ENCODE measurements around the gene NCAM1. TPM values are rescaled to one million over a fixed set of nuclear protein-coding genes. Genes with fewer than 3 reads are reported as not detected.
"Not testable (repeated sequence)": the region's sequence is repeated elsewhere in the genome, so short reads cannot be mapped to it uniquely, and the experiment has no call there.

Gene NCAM1
- total RNA-seq, 1 donor from 2014 or later: 1.8 TPM

DNA sequence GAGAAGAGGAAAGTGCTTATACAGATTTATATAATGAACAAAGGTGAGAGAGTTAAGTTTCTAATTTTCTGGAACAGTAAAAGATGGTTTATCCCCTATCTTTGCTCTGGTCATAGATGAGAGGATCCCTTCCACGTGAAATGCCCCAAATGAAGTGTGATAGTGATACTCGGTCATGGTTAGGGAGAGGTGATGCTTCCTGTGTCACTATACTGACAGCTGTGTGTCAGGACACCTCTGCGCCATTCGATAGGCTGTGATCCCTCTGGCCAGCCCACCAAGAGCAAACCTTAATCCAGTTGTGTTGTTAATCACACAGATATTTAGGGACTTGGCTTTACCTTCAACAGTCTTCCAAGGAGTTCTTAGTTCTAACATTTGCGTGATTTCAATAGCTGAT, 57.7 kb downstream of the NCAM1 start:
- no peak for DNase-seq (ENCODE audit: extremely low read depth, low read depth, low spot score)

GRCh38 chr11:113019711-113020110, 58.5 kb downstream of the NCAM1 start:
- no peak for DNase-seq (ENCODE audit: extremely low read depth, low read depth, low spot score)

DNA sequence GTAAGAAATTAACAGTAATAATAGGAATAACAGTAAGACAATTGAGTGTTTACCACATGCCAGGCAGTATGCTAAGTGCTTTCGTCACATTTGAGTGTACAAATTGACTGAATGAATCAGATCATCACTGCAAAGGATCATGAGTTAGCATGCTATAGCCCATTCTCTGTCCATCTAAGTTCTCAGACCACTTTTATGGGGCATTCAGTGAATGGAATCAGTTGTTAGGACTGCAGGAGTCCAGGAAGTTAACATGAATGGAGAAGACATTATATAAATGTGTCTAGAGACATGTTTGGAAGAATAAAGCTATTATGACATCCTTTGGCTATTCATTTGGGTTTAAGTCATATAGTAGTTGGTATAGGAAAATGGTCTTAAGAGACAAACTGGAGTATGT, 59.9 kb downstream of the NCAM1 start:
- no peak for DNase-seq (ENCODE audit: extremely low read depth, low read depth, low spot score)

GRCh38 chr11:113022262-113022661, 61.0 kb downstream of the NCAM1 start:
- no peak for DNase-seq (ENCODE audit: extremely low read depth, low read depth, low spot score)

DNA sequence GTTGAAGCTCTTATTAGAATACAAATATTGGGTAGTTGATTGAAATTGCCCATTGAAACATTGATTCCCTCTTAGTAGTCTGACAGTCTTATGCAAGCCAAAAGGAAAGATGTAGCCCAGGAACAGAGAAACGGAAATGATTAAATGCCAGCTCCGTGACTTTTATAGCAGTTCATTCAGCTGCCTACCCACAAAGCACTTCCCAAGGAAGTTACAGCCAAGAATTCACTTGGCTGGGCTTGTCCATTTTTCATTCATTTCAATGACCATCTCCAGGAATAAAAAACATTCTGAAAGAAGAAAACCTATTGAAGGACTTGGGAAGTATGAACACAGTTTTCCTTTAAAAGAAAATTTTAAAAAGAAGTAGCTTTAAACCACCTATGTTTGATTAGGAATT, 62.0 kb downstream of the NCAM1 start:
- DNase-seq (ENCODE audit: extremely low read depth, low read depth, low spot score): no peak

DNA sequence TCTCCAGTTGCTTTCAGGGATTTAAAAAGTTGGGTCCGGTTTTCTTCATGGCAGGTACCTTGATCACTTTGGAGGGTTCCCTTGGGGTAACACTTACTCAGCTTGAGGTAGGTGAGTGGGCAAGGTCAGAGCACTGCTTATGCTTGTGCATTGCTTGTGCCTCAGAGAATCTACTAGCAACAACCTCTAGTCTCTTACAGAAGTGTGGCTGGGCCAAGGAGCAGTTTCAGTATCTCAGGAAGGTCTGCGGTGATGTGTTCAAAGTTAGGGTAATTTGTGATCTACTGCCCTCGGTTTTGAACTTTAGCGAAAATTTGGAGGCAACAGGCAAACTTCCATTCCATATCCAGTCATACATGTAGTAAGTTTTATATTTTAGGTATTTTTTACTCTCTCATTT, 62.8 kb downstream of the NCAM1 start:
- DNase-seq (ENCODE audit: extremely low read depth, low read depth, low spot score): no peak

- DNase-seq (ENCODE audit: extremely low read depth, low read depth, low spot score): no peak
These were observed 65.6 kb downstream of the NCAM1 start for GRCh38 chr11:113026778-113027177.

GRCh38 chr11:113034576-113034975, 73.4 kb downstream of the NCAM1 start:
- DNase-seq (ENCODE audit: extremely low read depth, low read depth, low spot score): no peak

- DNase-seq (ENCODE audit: extremely low read depth, low read depth, low spot score): no peak
These were observed 74.5 kb downstream of the NCAM1 start for GRCh38 chr11:113035708-113036107.

DNA sequence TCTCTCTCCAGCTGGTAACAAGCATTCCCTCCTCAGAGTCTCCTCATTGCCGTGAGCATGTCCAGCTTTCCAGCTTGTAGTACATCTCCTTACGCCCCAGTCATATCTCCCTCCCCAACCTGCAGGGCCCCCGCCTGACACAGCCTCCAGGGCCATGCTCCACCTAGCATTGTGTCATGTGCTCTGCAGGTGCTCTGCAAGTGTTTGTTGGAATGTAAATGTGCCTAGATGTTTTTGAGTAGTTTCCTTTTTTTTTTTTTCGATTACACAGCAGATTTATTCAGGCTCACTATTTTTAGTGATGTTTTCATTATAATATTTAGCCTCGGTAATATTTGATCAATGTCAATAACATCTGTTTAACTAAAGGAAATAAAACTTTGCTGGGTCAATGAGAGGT, 82.5 kb downstream of the NCAM1 start:
- DNase-seq (ENCODE audit: extremely low read depth, low read depth, low spot score): no peak

GRCh38 chr11:113045146-113045545, 83.9 kb downstream of the NCAM1 start:
- DNase-seq (ENCODE audit: extremely low read depth, low read depth, low spot score): no peak

- DNase-seq (ENCODE audit: extremely low read depth, low read depth, low spot score): no peak
These were observed 85.6 kb downstream of the NCAM1 start for GRCh38 chr11:113046866-113047265.

GRCh38 chr11:113048820-113049768, 87.9 kb downstream of the NCAM1 start:
- no peak for DNase-seq (ENCODE audit: extremely low read depth, low read depth, low spot score)

DNA sequence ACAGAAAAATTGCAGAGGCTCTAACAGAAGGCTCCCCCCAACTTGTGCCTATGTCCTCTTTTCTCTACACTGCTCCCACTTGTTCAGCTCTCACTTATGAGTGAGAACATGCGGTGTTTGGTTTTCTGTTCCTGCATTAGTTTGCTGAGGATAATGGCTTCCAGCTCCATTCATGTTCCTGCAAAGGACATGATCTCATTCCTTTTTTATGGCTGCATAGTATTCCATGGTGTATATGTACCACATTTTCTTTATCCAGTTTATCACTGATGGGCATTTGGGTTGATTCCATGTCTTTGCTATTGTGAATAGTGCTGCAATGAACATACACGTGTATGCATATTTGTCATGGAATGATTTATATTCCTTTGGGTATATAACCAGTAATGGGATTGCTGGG, 91.8 kb downstream of the NCAM1 start:
- DNase-seq (ENCODE audit: extremely low read depth, low read depth, low spot score): not testable (repeated sequence)

GRCh38 chr11:113057038-113057437, 95.8 kb downstream of the NCAM1 start:
- DNase-seq (ENCODE audit: extremely low read depth, low read depth, low spot score): no peak

DNA sequence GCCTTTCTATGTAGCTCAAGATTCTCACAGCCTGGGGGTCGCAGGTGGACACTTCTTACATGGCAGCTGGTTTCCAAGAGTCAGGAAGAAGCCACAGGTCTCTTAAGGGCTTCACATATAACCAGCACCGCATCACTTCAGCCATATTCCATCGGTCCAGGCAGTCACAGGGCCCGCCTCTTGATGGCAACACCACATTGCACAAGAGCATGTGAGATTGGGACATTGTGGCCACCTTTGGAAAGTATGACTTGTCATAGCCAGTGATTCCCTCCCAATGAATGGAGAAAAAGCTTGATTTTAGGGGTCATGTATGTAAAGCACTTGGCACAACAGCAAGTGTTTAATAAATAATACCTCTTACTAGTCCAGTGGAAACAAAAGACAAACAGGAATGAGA, 98.3 kb downstream of the NCAM1 start:
- DNase-seq (ENCODE audit: extremely low read depth, low read depth, low spot score): no peak

DNA sequence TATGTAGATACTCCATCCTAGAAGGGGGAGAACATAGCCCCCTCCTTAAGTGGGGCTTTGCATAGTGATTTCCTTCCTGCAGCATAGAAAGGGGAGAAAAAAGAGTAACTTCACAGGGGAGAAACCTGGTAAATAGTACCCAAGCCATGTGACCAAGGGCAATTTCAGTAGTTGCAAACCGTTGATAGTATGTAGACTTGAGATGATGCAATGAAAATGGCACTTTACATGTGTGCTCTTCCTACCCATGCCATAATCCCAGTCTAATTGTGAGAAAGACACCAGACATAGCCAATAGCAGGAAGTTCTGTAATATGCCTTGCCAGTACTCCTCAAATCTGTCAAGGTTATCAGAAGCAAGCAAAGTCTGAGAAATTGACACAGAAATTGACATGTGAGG, 104.1 kb downstream of the NCAM1 start:
- no peak for DNase-seq (ENCODE audit: extremely low read depth, low read depth, low spot score)

GRCh38 chr11:113072237-113072858, 111.1 kb downstream of the NCAM1 start:
- DNase-seq (ENCODE audit: extremely low read depth, low read depth, low spot score): no peak

DNA sequence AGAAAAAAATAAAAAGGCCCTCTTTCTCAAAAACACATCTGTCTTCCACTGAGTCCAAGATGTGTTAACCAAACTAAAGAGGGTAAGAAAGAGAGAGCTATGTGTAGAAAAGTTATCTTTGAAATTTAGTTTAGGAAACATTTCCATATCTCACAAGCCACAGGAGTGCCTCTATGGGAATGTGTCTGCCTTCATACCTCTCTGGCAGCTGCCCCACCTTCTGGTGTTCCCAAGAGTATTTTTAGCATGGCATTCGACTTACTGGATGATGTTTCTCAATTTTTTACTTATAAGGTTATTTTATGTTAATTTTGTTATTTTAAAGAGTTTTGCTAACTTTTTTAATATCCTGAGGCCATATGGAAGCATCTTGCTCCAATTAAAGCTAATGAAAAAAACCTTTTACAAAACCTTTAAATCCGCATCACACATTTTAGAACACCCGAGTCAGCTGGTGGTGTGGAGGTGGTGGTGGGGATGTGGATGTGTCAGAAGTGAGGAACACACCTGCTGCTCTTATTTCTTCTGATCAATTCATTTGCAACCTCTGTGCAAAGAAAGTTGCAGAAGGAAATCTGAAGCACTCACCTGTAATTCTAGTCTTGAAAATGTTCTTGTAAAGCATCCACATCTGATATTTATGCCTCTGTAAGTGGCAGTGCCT, 112.2 kb downstream of the NCAM1 start:
- no peak for DNase-seq (ENCODE audit: extremely low read depth, low read depth, low spot score)

GRCh38 chr11:113075586-113076095, 114.4 kb downstream of the NCAM1 start:
- no peak for DNase-seq (ENCODE audit: extremely low read depth, low read depth, low spot score)

- DNase-seq (ENCODE audit: extremely low read depth, low read depth, low spot score): no peak
These were observed 116.2 kb downstream of the NCAM1 start for GRCh38 chr11:113077379-113077778.
